Choroid plexus epithelial cell (primary cell): ENCODE results near the gene TPCN2.

Experiments used
- DNase-seq: peaks from one replicate; pipeline ENCODE4 v3.0.0-alpha.2; 2010; ENCODE audit warnings: low read depth
- H3K4me3 ChIP-seq: 2 replicates; pipeline ENCODE4 v1.5.1; 2011; ENCODE audit warnings: low read depth, mild to moderate bottlenecking, control low read depth, low read length, moderate library complexity
- TF ChIP-seq, protein P1 (sequence below): conservative IDR thresholded peaks from 2 replicates; pipeline ENCODE4 v1.5.1; 2011; ENCODE audit warnings: low read depth, mild to moderate bottlenecking, control low read depth, inconsistent platforms, low read length, moderate library complexity

TPCN2 gene

DNA sequence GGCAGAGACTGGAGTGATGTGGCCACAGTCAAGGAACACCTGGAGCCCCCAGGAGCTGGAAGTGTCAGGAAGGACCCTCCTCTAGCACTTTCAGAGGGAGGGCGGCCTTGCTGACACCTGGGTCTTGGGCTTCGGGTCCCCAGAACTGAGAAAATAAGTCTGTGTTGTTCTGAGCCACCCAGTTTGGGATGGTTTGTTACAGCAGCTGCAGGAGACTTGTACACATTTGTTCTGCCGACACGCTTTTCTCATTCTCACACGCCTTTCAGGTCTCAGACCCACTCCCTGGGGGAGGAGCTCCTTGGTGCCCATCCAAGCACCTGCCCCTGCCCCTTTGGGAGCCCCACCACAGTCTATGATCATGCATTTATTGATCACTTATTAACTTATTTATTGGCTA is 59.8 kb downstream of the TPCN2 start:
- TF ChIP-seq, protein P1, sequence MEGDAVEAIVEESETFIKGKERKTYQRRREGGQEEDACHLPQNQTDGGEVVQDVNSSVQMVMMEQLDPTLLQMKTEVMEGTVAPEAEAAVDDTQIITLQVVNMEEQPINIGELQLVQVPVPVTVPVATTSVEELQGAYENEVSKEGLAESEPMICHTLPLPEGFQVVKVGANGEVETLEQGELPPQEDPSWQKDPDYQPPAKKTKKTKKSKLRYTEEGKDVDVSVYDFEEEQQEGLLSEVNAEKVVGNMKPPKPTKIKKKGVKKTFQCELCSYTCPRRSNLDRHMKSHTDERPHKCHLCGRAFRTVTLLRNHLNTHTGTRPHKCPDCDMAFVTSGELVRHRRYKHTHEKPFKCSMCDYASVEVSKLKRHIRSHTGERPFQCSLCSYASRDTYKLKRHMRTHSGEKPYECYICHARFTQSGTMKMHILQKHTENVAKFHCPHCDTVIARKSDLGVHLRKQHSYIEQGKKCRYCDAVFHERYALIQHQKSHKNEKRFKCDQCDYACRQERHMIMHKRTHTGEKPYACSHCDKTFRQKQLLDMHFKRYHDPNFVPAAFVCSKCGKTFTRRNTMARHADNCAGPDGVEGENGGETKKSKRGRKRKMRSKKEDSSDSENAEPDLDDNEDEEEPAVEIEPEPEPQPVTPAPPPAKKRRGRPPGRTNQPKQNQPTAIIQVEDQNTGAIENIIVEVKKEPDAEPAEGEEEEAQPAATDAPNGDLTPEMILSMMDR: no peak
- no peak for DNase-seq
- H3K4me3 ChIP-seq: no peak overlapping the region

DNA sequence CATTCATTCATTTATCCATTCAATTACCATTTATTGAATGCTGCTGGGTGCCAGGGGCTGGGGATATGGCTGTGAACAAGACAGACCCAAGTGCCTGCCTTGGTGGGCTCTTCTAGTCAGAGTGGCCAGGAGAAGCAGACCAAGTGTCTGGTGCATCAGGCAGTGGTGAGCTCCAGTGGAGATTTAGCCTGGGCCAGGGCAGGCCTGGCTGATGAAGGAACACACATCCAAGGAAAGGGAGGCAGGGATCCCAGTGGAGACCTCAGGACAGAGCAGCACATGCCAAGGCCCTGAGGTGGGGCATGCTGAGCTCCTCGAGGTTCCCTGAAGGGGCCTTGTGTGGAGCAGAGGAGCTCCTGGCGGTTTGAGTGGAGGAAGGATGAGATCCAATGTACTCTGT is 60.4 kb downstream of the TPCN2 start:
- no peak overlapping the region for H3K4me3 ChIP-seq
- DNase-seq: no peak
- TF ChIP-seq, protein P1: no peak

DNA sequence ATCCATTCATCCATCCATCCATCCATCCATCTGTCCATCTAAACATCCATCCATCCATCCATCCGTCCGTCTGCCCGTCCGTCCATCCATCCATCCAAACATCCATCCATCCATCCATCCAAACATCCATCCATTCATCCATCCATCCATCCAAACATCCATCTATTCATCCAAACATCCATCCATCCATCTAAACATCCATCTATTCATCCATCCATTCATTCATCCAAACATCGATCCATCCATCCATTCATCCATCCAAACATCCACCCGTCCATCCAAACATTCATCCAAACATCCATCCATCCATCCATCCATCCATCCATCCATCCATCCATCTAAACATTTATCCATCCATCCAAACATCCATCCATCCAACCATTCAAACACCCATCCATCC is 61.7 kb downstream of the TPCN2 start:
- no peak for DNase-seq
- no peak overlapping the region for H3K4me3 ChIP-seq
- TF ChIP-seq, protein P1: no peak

DNA sequence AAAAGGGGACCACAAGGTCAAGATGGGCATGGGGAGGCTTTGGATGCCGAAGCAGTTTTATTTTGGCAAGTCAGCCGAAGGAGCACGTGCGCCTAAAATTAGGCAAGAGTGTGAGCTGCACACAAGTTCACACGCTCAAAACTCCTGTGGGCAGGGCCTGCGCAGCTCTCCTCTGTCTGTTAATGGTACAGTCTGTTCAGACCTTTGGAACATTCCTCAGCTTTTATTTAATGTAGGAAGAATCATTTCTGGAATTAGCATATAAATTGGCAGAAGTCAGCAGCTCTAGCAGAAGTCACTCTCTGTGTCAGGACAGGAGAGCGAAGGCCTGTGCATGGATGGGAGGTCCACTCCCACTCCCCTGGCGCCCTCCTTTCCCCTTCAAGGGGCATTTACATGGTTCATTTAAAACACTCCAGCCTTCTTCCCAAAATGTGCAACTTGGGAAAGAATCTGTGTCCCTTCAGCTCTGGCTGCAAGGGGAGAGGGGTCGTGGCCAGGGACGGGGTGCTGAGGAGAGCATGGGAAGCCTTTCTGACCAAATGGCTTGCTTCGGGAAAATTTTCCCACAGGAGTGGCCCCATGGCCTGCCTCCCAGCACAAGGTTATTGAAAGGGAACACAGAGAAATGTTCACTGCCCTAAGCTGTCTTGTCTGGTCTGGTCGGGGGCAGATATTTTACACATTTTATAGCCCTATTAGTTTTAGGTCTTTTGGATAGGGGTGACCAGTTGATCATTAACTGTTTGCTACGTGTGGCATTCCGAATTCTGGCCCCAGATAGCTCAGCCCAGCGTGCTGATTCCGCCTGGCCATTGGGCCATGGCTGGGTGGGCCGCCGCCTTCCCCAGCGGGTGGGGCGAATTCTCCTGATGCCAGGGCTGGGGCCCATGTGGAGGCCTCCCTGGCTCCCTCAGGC is 63.2 kb downstream of the TPCN2 start:
- DNase-seq: no peak
- TF ChIP-seq, protein P1: no peak
- no peak overlapping the region for H3K4me3 ChIP-seq

DNA sequence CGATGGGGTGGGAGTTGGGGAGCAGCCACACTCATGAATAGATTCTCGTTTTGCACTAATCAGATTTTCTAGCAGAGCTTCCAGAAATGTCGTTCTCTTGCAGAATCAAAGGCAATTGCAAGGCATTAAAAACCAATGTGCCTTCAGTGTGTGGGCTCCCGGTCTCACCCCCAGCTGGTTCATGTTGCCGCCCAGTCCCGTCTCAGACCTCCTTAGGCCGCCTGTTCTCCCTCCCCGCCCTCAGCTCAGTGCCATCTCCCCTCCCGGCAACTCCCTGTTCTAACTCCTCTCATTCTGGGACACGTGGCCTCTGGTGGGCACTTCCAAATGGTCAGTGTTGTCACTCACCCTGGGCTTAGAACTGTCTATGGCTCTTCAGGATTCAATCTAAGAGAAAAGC is 64.5 kb downstream of the TPCN2 start:
- DNase-seq: no peak
- no peak overlapping the region for H3K4me3 ChIP-seq
- TF ChIP-seq, protein P1: no peak

DNA sequence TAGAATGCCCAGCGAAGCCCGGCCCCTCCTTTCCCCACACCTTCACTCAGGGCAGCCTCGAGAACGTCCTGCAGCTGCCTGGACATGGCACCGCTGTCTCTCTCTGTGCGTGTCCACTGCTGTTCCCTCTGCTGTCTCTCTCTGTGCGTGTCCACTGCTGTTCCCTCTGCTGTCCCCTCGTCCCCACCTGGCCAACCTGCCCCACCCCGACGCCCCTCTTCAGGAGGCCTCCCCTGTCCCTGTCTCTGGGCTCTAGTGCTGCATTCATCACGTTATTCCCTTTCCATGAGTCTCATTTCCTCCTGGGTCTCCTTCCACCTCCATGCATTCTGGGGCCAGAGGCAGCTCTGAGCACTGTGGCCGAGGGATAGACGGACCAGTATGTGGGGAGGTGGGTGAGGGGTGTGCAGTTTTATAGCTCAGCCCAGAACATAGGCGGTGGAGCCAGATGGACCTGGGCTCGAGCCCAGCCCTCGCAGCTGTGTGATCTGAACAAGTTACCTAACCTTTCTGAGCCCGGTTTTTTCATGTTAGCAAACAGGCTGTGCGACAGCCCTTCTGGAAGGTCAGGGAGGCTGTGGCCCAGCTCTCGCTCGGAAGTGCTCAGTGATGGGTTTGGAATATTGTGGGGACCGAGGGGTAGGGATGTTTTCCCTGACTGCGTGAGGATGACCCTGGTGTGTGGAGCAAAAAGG is 65.1 kb downstream of the TPCN2 start:
- no peak overlapping the region for H3K4me3 ChIP-seq
- TF ChIP-seq, protein P1: no peak
- DNase-seq: no peak
